Stomach (tissue), 9 donors: ENCODE results near the gene AP3B1. TPM values are rescaled to one million over a fixed set of nuclear protein-coding genes. Genes with fewer than 3 reads are reported as not detected.
"Not testable (repeated sequence)": the region's sequence is repeated elsewhere in the genome, so short reads cannot be mapped to it uniquely, and the experiment has no call there.

Experiments used
- DNase-seq, 2 donors: peaks; one replicate each; pipeline versions ENCODE4 v3.0.0 to v3.0.0-alpha.2; 2013 to 2019
- H3K27ac ChIP-seq, 5 donors: fragments of 200-600 bp in 4 of 5; sonication (generic) in 4 of 5; one replicate each; pipeline ENCODE4 v1.5.1; 2013 to 2019; ENCODE audit warnings: mild to moderate bottlenecking in 1 of 5, moderate library complexity in 1 of 5
- H3K27me3 ChIP-seq, 3 donors: fragments of 200-600 bp; sonication (generic); one replicate each; pipeline ENCODE4 v1.5.1; 2017 to 2019; ENCODE audit warnings: mixed run types in 1 of 3
- H3K36me3 ChIP-seq, 4 donors: fragments of 200-600 bp; sonication (generic); 1 replicate in 3 of 4; 2 replicates in 1 of 4; pipeline ENCODE4 v1.5.1; 2016 to 2019
- H3K4me1 ChIP-seq, 4 donors: fragments of 200-600 bp; sonication (generic); one replicate each; pipeline ENCODE4 v1.5.1; 2016 to 2019
- H3K4me3 ChIP-seq, 4 donors: fragments of 200-600 bp; sonication (generic) in 3 of 4; one replicate each; pipeline ENCODE4 v1.5.1; 2016 to 2019; ENCODE audit warnings: mild to moderate bottlenecking in 1 of 4
- H3K9me3 ChIP-seq, 4 donors: fragments of 200-600 bp; sonication (generic); one replicate each; pipeline ENCODE4 v1.5.1; 2016 to 2019
- CTCF ChIP-seq, 7 experiments: fragments of 450-650 bp in 4 of 7; fragments of 200-600 bp in 3 of 7; sonication (generic) in 3 of 7; IDR thresholded peaks; one replicate each; pipeline ENCODE4 v1.5.1; 2016 to 2019; ENCODE audit warnings: antibody characterized with exemption in 7 of 7, control low read depth in 2 of 7, mild to moderate bottlenecking in 1 of 7
- EP300 ChIP-seq: sonication (generic); formaldehyde crosslinking; IDR thresholded peaks from one replicate; pipeline ENCODE4 v1.6.1; 2017; ENCODE audit warnings: antibody characterized with exemption
- POLR2A ChIP-seq, 4 donors: fragments of 450-650 bp; IDR thresholded peaks; one replicate each; pipeline ENCODE4 v1.6.1; 2016; ENCODE audit warnings: antibody characterized with exemption in 4 of 4, control low read depth in 2 of 4, mild to moderate bottlenecking in 1 of 4, moderate library complexity in 1 of 4
- POLR2AphosphoS5 ChIP-seq, 3 donors: sonication (generic); formaldehyde crosslinking; IDR thresholded peaks; one replicate each; pipeline ENCODE4 v1.6.1; 2016; ENCODE audit warnings: antibody characterized with exemption in 3 of 3
- WGBS, 5 donors: extraction: QIAGEN DNeasy Blood & Tissue Kit in 3 of 5; methylation state at CpG; one replicate each; pipeline versions ENCODE4 v1.1.5 to v1.1.7; 2013 to 2018; 5-methylcytosine and 5-hydroxymethylcytosine counted together
- intact Hi-C: fragments of 100-400 bp; cut with DNase I; formaldehyde crosslinking; loops from one replicate; pipeline ENCODE4 v1.15.1; 2023; ENCODE audit warnings: low total_unique reads
- polyA plus RNA-seq, 3 donors: library from polyadenylated mRNA; stranded (reverse); fragments of 200-250 nt; gene quantifications; one replicate each; pipeline ENCODE4 v1.2.3, GENCODE V29; 2013
- total RNA-seq, 5 donors: library from RNA; depleted of rRNA; stranded (reverse); fragments of >200 nt; gene quantifications; one replicate each; pipeline versions ENCODE4 v1.1.0 to v1.2.3, GENCODE V29; 2014 to 2016
- donor health status: healthy with polysubstance abuse.
- donor health status: Bipolar disorder and iron deficiency.
- donor health status: healthy.

AP3B1 gene
- total and polyA plus RNA-seq, 8 donors, result 15.2 to 81.0 (median 23.5) TPM

DNA sequence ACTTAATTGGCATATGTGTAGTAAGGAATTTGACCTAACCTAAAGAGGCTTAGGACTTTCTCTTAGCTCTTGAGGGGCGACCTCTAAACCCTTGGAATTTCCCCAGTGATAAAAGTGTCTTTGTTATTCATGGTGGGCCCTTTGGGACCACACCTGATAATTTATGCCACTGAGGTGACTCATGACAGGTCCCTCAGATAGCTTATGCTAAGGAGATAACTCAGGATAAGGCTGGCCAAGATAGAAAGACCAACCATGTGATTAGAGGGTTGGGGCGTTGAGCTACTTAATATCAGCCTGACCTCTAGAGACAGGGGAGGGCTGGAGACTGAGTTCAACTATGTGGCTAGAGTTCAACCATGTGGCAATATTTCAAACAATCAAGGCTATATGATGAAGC lies 218.1 kb downstream of the AP3B1 start:
- H3K27ac ChIP-seq, result no peak overlapping the region
- peaks cover 0 to 3% (median 0%) of the 10 kb centered on the region in 4 donors for H3K36me3 ChIP-seq
- H3K9me3 ChIP-seq, result peaks cover 0 to under 1% (median 0%) of the 10 kb centered on the region in 4 donors
- no peak for DNase-seq
- no peak for TF ChIP-seq POLR2AphosphoS5 (IDR thresholded peaks at IDR 0.05)
- no peak for TF ChIP-seq POLR2A (IDR thresholded peaks at IDR 0.05)
- TF ChIP-seq CTCF (IDR thresholded peaks at IDR 0.05), result no peak
- no peak for TF ChIP-seq EP300
- no peaks in the 10 kb centered on the region for H3K27me3 ChIP-seq
- H3K4me1 ChIP-seq, result no peaks in the 10 kb centered on the region
- no peak overlapping the region for H3K4me3 ChIP-seq
- intact Hi-C loops, result no loop called here
- 66 to 77% (median 71%) methylated on average over 2 of the region's 2 CpGs for WGBS, 5 donors

- H3K9me3 ChIP-seq, result peaks cover 0 to 7% (median 0%) of the 10 kb centered on the region in 4 donors
- WGBS, 5 donors, result 83 to 90% (median 86%) methylated on average over 3 of the region's 3 CpGs
- H3K36me3 ChIP-seq, result peaks cover 0 to 6% (median 0%) of the 10 kb centered on the region in 4 donors
- H3K4me1 ChIP-seq, result no peaks in the 10 kb centered on the region
- DNase-seq, result no peak
- H3K27ac ChIP-seq, result no peak overlapping the region
- no peak overlapping the region for H3K4me3 ChIP-seq
- intact Hi-C loops, result no loop called here
- TF ChIP-seq POLR2AphosphoS5 (IDR thresholded peaks at IDR 0.05) (no peak), CTCF (IDR thresholded peaks at IDR 0.05) (no peak), POLR2A (IDR thresholded peaks at IDR 0.05) (no peak), EP300 (no peak)
- H3K27me3 ChIP-seq, result no peaks in the 10 kb centered on the region
These were observed 219.2 kb downstream of the AP3B1 start for GRCh38 chr5:78075301-78075700.

DNA sequence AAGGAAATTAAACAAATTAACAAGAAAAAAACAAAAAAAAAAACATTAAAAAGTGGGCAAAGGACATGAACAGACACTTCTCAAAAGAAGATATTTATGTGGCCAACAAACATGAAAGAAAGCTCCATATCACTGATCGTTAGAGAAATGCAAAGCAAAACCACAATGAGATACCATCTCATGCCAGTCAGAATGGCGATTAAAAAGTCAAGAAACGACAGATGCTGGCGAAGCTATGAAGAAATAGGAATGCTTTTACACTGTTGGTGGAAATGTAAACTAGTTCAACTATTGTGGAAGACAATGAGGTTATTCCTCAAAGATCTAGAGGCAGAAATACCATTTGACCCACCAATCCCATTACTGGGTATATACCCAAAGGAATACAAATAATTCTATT lies 223.8 kb downstream of the AP3B1 start:
- H3K27me3 ChIP-seq, H3K27ac ChIP-seq, H3K4me3 ChIP-seq, intact Hi-C loops, DNase-seq, H3K4me1 ChIP-seq: not testable (repeated sequence)
- 82 to 96% (median 90%) methylated on average over 4 of the region's 4 CpGs for WGBS, 5 donors
- peaks cover 7 to 22% (median 13%) of the 10 kb centered on the region in 4 donors for H3K9me3 ChIP-seq
- peaks cover 0 to 22% (median 4%) of the 10 kb centered on the region in 4 donors for H3K36me3 ChIP-seq

- H3K4me1 ChIP-seq, H3K4me3 ChIP-seq, intact Hi-C loops, H3K27ac ChIP-seq, DNase-seq, H3K27me3 ChIP-seq: not testable (repeated sequence)
- peaks cover 7 to 22% (median 13%) of the 10 kb centered on the region in 4 donors for H3K9me3 ChIP-seq
- H3K36me3 ChIP-seq, result peaks cover 0 to 22% (median 4%) of the 10 kb centered on the region in 4 donors
- 89 to 98% (median 98%) methylated on average over 3 of the region's 3 CpGs for WGBS, 5 donors
These were observed 226.9 kb downstream of the AP3B1 start for GRCh38 chr5:78067581-78067980.

DNA sequence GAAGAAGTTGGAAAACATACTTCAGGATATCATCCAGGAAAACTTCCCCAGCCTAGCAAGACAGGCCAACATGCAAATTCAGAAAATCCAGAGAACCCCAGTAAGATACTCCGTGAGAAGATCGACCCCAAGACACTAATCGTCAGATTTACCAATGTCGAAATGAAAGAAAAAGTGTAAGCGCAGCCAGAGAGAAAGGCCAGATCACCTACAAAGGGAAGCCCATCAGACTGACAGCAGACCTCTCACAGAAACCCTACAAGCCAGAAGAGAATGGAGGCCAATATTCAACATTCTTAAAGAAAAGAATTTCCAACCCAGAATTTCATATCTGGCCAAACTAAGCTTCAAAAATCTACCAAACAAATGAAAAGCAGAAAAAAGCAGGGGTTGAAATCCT lies 227.8 kb downstream of the AP3B1 start:
- H3K4me1 ChIP-seq, H3K27me3 ChIP-seq, DNase-seq, intact Hi-C loops, H3K27ac ChIP-seq, H3K4me3 ChIP-seq: not testable (repeated sequence)
- 95 to 98% (median 97%) methylated on average over 5 of the region's 5 CpGs for WGBS, 5 donors
- Histone ChIP-seq H3K9me3 (peaks cover 7 to 22% (median 13%) of the 10 kb centered on the region in 4 donors), H3K36me3 (peaks cover 0 to 22% (median 4%) of the 10 kb centered on the region in 4 donors)

DNA sequence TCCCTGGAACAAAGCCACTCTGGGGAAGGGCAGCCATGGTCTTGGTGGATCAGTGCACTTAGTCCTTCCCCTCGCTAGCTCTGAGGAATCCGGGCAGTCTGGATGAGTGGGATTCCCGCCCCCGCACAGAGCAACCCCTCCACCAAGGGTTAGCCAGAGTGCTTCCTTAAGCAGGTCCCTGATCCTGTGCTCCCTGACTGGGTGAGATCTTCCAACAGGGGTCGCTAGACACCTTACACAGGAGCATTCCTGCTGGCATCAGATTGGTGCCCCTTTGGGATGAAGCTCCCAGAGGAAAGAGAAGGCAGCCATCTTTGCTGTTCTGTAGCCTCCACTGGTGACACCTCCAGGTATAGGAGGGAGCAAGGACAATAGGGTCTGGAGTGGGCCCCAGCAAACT lies 228.8 kb downstream of the AP3B1 start:
- intact Hi-C loops, result no loop called here
- no peaks in the 10 kb centered on the region for H3K27me3 ChIP-seq
- no peak overlapping the region for H3K4me3 ChIP-seq
- 85 to 98% (median 97%) methylated on average over 3 to 5 of the region's 5 CpGs for WGBS, 5 donors
- H3K4me1 ChIP-seq, result no peaks in the 10 kb centered on the region
- no peak overlapping the region for H3K27ac ChIP-seq
- peaks cover 7 to 16% (median 12%) of the 10 kb centered on the region in 4 donors for H3K9me3 ChIP-seq
- TF ChIP-seq POLR2A (IDR thresholded peaks at IDR 0.05), result no peak
- TF ChIP-seq CTCF (IDR thresholded peaks at IDR 0.05), result no peak
- TF ChIP-seq POLR2AphosphoS5 (IDR thresholded peaks at IDR 0.05), result no peak
- no peak for TF ChIP-seq EP300
- H3K36me3 ChIP-seq, result peaks cover 0 to 15% (median 4%) of the 10 kb centered on the region in 4 donors
- DNase-seq, result no peak
